DMS153 treated with DMSO at 0.1 percent for 48 hours (cell line): ENCODE results near the gene GEMIN4.
"Not testable (repeated sequence)": the region's sequence is repeated elsewhere in the genome, so short reads cannot be mapped to it uniquely, and the experiment has no call there.

Experiments used
- DNase-seq: peaks from one replicate; lab custom pipeline; 2025; ENCODE audit not compliant: unreplicated experiment; lab: John Stamatoyannopoulos, UW

The GEMIN4 gene

DNA sequence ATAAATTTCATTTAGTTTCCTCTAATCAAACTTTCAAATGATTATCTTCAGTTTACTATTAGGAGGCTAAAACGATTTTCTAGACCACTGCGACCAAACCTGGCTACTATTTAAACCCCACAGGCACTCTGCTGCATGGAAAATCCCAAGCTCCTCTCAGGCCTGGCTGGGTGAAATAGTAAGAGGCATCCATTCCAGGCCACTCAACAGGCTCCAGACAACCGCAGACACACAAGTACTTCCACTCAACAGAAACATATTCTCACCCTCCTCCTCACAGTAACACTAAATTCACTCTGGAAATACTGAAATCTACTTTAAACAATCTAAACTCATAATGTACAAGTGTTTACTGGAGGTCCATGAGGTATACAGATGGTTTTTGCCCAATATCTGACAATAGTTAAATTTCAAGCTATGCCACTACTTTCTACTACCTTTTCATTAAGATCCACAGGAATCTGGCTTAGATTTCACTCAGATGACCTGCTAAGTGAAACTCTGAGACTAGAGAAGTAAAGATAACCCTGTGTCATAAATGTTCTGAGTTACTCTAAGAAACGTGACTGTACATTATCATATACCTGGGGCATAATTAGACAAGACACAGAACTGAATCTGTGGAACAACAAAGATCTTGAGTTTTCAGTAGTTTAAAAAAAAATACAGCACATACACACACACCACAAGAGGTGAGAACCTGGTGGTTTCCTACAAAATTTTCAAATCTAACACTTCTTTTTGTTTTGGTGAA lies 47.8 kb downstream of the GEMIN4 start:
- DNase-seq, result no peak

DNA sequence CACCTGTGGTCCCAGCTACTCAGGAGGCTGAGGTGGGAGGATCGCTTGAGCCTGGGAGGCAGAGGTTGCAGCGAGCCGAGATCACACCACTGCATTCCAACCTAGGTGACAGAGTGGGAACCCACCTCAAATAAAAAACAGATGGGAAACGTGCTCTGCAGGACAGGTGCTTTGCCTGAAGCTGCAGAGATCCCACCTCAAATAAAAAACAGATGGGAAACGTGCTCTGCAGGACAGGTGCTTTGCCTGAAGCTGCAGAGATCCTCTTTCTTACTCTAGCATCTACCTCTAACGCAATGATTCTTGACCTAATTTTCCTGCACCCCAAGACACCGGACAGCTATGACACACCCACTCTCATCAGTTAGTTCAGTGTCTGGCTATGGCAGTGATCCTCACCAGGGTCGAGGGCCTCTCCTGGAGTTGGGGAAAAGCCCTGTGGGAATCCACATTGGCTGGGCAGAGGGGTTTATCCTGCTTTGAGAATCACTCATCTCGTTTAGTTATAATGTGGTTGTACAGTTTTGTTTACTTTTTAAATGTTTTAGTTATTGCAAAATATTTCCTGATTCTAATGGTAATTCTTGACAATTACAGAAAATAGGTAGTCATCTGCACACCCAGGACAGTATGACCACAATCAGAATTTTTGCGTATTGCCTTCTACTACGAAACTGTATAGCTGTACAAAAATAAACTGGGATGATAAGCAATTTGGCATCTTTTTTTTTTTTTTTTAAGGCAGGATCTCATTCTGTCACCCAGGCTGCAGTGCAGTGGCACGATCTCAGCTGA lies 48.8 kb downstream of the GEMIN4 start:
- no peak for DNase-seq

GRCh38 chr17:700504-701094 lies 51.5 kb downstream of the GEMIN4 start:
- DNase-seq, result no peak

DNA sequence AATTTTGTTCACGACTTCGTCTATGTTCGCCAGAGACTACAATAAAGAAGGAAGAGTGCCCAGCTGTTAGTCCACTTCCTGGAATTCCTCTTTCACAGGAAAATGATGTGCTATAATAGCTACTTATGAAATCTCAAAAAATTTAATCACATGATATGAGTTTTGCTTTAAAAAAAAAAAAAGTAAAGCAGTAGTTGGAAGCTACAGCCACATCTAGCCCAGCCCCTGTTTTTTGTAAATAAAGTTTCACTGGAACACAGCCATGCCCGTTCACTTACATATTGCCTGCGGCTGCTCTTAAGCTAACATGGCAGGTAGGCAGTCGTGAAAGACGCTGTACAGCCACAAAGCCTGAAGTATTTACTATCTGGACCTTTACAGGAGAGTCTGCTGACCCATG lies 52.7 kb downstream of the GEMIN4 start:
- no peak for DNase-seq

DNA sequence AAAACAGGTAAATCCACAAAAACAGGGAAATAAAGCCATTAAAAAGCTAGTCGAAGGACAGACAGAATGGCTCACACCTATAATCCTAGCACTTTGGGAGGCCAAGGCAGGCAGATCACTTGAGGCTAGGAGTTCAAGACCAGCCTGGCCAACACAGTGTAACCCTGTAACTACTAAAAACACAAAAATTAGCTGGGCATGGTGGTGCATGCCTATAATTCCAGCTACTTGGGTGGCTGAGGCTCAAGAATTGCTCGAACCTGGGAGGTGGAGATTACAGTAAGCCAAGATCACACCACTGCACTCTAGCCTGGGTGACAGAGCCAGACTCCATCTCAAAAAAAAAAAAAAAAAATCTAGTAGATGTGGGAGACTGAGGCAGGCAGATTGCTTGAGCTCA lies 54.0 kb downstream of the GEMIN4 start:
- DNase-seq, result not testable (repeated sequence)

- no peak for DNase-seq
Observed at GRCh38 chr17:697682-698081, 54.4 kb downstream of the GEMIN4 start.

DNA sequence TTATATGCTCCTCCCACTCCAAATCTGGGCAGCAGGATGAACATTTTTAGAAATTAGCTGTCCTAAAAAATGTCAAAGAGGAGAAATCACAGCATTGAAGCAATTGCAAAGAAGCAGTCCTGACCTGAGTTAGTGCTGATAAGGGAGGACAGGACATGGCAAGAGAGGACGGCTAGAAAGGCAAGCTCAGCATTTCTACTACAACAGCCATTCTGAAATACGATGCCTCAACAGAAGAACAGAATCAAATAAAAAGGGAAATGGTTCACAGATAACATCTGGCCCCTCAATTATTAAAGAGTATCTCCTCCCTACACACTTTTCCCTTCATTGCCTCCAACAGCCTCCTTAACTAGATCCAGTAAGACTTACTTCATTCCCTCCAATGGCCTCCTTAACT lies 55.7 kb downstream of the GEMIN4 start:
- no peak for DNase-seq
